Measurements from ENCODE around the gene TOB2. TPM values are rescaled to one million over a fixed set of nuclear protein-coding genes. Genes with fewer than 3 reads are reported as not detected.

The TOB2 gene
- total RNA-seq, 2 donors from 2014 or later, result 36.8 to 37.0 TPM

- intact Hi-C loops (cut with DNase I), result loop anchor here (5.0 kb wide), 2 partner anchors 115 to 130 kb away; no protein-coding TSS in a partner anchor
- no peak for DNase-seq (ENCODE audit: low spot score)
These were observed 44.6 kb downstream of the TOB2 start for GRCh38 chr22:41401781-41402648.

GRCh38 chr22:41398921-41399320 is 47.7 kb downstream of the TOB2 start:
- no peak for DNase-seq (ENCODE audit: low spot score)

GRCh38 chr22:41397143-41397811 is 49.3 kb downstream of the TOB2 start:
- intact Hi-C loops (cut with DNase I), result no loop called here

More at GRCh38 chr22:41398921-41399320, 47.7 kb downstream of the TOB2 start:
- intact Hi-C loops (cut with DNase I), result no loop called here

DNA sequence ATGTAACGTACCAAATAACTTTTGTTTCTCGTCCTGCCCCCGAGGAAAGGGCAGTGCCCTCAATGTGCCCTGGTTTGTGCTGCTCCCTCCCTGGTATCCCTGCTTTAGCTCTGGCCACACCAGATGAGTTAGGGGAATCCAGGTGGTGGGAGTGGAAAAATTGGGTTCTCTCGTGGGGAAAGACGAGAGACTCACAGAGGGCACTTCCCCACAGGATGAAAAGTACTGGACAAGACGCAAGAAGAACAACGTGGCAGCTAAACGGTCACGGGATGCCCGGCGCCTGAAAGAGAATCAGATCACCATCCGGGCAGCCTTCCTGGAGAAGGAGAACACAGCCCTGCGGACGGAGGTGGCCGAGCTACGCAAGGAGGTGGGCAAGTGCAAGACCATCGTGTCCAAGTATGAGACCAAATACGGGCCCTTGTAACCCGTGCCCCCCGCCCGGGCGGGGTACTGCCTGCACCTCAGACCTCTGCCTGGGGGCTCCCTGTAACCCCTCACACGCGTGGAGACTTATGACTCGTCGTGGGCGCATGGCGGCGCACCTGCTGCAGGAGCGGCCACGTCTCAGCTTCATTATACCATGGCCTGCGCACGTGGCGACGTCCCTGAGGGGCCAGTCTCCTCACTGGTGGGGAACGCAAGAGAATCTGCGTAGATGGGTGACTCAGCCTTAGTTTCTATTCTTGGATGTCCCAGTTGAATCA is 50.9 kb downstream of the TOB2 start:
- intact Hi-C loops (cut with DNase I), result no loop called here
- DNase-seq (ENCODE audit: low spot score), result no peak

More at GRCh38 chr22:41397143-41397811, 49.3 kb downstream of the TOB2 start:
- DNase-seq (ENCODE audit: low spot score), result no peak

DNA sequence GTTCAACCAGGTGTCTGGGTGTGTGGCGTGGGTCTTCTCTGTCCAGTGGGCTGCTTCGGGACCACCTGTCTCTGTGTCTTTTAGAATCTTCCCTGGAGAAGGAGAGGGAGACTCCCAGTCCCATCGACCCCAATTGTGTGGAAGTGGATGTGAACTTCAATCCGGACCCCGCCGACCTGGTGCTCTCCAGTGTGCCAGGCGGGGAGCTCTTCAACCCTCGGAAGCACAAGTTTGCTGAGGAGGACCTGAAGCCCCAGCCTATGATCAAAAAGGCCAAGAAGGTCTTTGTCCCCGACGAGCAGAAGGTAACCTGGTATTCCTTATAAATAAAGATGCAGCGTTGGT is 52.6 kb downstream of the TOB2 start:
- intact Hi-C loops (cut with DNase I), result no loop called here

DNA sequence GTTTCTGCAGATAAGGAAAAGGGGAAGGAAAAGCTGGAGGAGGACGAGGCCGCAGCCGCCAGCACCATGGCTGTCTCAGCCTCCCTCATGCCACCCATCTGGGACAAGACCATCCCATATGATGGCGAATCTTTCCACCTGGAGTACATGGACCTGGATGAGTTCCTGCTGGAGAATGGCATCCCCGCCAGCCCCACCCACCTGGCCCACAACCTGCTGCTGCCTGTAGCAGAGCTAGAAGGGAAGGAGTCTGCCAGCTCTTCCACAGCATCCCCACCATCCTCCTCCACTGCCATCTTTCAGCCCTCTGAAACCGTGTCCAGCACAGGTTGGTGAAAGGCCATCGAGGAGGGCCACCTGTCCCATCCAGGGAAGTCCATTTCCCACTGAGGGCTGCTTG is 59.3 kb downstream of the TOB2 start:
- DNase-seq (ENCODE audit: low spot score), result no peak
- intact Hi-C loops (cut with DNase I), result no loop called here

More for the DNA sequence above, 52.6 kb downstream of the TOB2 start:
- DNase-seq (ENCODE audit: low spot score), result no peak

DNA sequence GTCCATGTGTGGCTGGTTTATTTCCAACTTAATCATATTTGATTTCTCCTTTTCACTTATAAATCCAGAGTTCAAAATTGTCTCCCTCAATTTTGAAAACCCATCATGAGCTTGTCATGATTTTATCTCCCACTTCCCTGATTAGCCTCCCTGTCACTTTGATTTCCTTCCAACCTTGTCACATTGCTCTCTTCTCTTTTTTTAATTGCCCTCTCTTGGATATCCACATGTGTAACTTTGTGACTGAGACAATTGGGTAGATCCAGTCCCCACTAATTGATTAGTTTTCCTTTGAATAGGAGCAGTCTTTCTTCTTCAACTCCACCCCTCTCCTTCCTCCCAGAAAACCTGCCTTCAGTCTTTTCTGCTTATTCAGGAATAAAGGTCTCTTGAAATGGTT is 62.5 kb downstream of the TOB2 start:
- intact Hi-C loops (cut with DNase I), result no loop called here
- no peak for DNase-seq (ENCODE audit: low spot score)

Other genes starting within 250 kb of the TOB2 start
- gene L3MBTL2, start 241.5 kb downstream of the TOB2 start, total RNA-seq, result 10 to 100 TPM; 15.4 to 19.0 TPM
- 1 to 10 TPM; 1.8 to 1.9 TPM for gene CHADL, start 205.9 kb downstream of the TOB2 start, total RNA-seq
- gene RANGAP1, start 160.6 kb downstream of the TOB2 start, total RNA-seq, result 10 to 100 TPM; 26.2 to 39.4 TPM
- 10 to 100 TPM; 36.1 to 41.7 TPM for gene ZC3H7B, start 145.3 kb downstream of the TOB2 start, total RNA-seq
- 10 to 100 TPM; 10.5 to 20.5 TPM for gene TEF, start 64.9 kb downstream of the TOB2 start, total RNA-seq
- 10 to 100 TPM; 27.5 to 33.5 TPM for gene PHF5A, start 21.9 kb upstream of the TOB2 start, total RNA-seq
- gene ACO2, start 22.3 kb upstream of the TOB2 start, total RNA-seq, result 10 to 100 TPM; 61.4 to 63.8 TPM
- 10 to 100 TPM; 29.9 to 35.4 TPM for gene POLR3H, start 97.7 kb upstream of the TOB2 start, total RNA-seq
- gene CSDC2, start 114.2 kb upstream of the TOB2 start, total RNA-seq, result 10 to 100 TPM; 11.5 to 27.0 TPM
- gene PMM1, start 143.0 kb upstream of the TOB2 start, total RNA-seq, result 10 to 100 TPM; 17.9 to 18.8 TPM
- gene DESI1, start 174.2 kb upstream of the TOB2 start, total RNA-seq, result 10 to 100 TPM; 22.1 to 22.7 TPM
- 100 to 1,000 TPM; 145 to 154 TPM for gene XRCC6, start 174.5 kb upstream of the TOB2 start, total RNA-seq
- gene SNU13, start 242.1 kb upstream of the TOB2 start, total RNA-seq, result 100 to 1,000 TPM in 1 of 2 donors, 10 to 100 TPM in 1; 86.2 to 103 TPM

Data from posterior vena cava (tissue), 2 donors.